ENCODE results near the gene DGCR6L.

DNA sequence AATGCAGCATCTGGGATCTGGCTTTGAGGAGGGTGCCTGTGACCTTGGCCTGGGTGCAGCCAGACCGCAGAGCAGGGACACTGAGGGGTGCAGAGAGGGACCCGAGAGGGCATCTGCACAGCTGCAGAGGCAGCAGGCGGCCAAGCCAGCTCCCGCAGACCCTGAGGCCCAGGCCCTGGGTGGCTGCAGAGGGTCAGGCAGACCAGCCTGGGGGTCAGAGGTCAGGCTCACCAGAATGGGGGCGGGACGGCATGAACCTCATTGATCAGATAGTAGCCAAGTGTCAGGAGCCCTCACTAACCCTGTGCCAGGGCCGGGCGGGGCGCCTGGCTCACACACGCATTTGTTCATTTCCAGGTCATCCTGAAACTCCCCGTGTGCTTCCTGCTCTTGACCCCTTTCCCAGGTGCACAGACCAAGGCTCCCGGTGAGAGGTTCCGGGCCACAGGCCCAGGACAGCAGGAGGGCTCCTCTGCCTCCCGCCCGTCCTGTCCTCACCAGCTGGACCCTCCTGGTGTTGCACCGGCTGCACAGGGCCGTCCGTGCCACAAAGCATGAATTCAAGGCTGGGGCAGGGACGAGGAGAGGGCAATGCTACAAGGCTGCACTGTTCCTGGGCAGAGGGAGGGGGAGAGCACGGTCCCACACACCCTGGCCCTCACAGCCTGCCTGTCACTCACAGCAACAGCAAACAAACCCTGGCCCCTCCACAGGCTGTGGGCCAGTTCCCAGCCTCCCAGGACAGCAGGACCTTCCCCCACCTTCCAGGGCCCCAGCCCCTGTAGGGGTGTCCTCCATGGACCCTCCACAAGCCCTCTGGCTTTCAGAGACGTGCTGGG lies 55.0 kb downstream of the DGCR6L start:
- TF ChIP-seq, protein P1, sequence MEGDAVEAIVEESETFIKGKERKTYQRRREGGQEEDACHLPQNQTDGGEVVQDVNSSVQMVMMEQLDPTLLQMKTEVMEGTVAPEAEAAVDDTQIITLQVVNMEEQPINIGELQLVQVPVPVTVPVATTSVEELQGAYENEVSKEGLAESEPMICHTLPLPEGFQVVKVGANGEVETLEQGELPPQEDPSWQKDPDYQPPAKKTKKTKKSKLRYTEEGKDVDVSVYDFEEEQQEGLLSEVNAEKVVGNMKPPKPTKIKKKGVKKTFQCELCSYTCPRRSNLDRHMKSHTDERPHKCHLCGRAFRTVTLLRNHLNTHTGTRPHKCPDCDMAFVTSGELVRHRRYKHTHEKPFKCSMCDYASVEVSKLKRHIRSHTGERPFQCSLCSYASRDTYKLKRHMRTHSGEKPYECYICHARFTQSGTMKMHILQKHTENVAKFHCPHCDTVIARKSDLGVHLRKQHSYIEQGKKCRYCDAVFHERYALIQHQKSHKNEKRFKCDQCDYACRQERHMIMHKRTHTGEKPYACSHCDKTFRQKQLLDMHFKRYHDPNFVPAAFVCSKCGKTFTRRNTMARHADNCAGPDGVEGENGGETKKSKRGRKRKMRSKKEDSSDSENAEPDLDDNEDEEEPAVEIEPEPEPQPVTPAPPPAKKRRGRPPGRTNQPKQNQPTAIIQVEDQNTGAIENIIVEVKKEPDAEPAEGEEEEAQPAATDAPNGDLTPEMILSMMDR (IDR thresholded peaks at IDR 0.05), result no peak
- no peak for TF ChIP-seq POLR2AphosphoS5 (IDR thresholded peaks at IDR 0.05)

All from breast epithelium (tissue), 3 donors.